Activated CD4-positive, alpha-beta T cell treated with anti-CD3 and anti-CD28 coated beads for 36 hours (primary cell): ENCODE measurements around the gene SKOR2. TPM values are rescaled to one million over a fixed set of nuclear protein-coding genes. Genes with fewer than 3 reads are reported as not detected.
"Not testable (repeated sequence)": the region's sequence is repeated elsewhere in the genome, so short reads cannot be mapped to it uniquely, and the experiment has no call there.

Experiments
- ATAC-seq: fragments of 200-7000 bp; cut with Tn5 transposase; one replicate; pipeline ENCODE4 v1.10.0; 2021; ENCODE audit warnings: mild to moderate bottlenecking, moderate library complexity
- CTCF ChIA-PET: fragments of 350-600 bp; sonication (Branson Sonifier 250); formaldehyde crosslinking; loops from one replicate; lab custom pipeline; 2021; ENCODE audit warnings: antibody characterized with exemption; lab: Charles Lee
- POLR2A ChIA-PET: fragments of 350-600 bp; sonication (Branson Sonifier 250); formaldehyde crosslinking; loops from one replicate; lab custom pipeline; 2021; ENCODE audit warnings: antibody characterized with exemption, inconsistent platforms; lab: Charles Lee
- DNase-seq: peaks from one replicate; pipeline ENCODE4 v3.0.0-alpha.2; 2020
- H3K27ac Mint-ChIP-seq: one replicate; pipeline ENCODE4 v1.8.0; 2021; ENCODE audit warnings: mixed read lengths
- H3K27me3 Mint-ChIP-seq: one replicate; pipeline ENCODE4 v1.8.0; 2021; ENCODE audit warnings: mixed read lengths
- H3K36me3 Mint-ChIP-seq: one replicate; pipeline ENCODE4 v1.8.0; 2021; ENCODE audit warnings: low read depth, mixed read lengths
- H3K4me1 Mint-ChIP-seq: one replicate; pipeline ENCODE4 v1.8.0; 2021; ENCODE audit warnings: mixed read lengths
- H3K4me3 Mint-ChIP-seq: one replicate; pipeline ENCODE4 v1.8.0; 2021; ENCODE audit warnings: mild to moderate bottlenecking, moderate library complexity, mixed read lengths
- H3K9me3 Mint-ChIP-seq: one replicate; pipeline ENCODE4 v1.8.0; 2021; ENCODE audit warnings: low read depth, mixed read lengths
- intact Hi-C, 2 experiments: fragments of 100-400 bp; cut with DNase I in 1 of 2; cut with micrococcal nuclease in 1 of 2; formaldehyde crosslinking; loops; one replicate each; pipeline versions ENCODE4 v1.14.2 to v1.15.1; 2022 to 2024; cut with DNase I, micrococcal nuclease
- total RNA-seq, 2 experiments: library from RNA; stranded (reverse); gene quantifications; one replicate each; pipeline ENCODE4 v1.2.3, GENCODE V29; 2021

SKOR2 gene
- total RNA-seq, 2 experiments from 2014 or later, result 0.14 to 0.21 TPM

DNA sequence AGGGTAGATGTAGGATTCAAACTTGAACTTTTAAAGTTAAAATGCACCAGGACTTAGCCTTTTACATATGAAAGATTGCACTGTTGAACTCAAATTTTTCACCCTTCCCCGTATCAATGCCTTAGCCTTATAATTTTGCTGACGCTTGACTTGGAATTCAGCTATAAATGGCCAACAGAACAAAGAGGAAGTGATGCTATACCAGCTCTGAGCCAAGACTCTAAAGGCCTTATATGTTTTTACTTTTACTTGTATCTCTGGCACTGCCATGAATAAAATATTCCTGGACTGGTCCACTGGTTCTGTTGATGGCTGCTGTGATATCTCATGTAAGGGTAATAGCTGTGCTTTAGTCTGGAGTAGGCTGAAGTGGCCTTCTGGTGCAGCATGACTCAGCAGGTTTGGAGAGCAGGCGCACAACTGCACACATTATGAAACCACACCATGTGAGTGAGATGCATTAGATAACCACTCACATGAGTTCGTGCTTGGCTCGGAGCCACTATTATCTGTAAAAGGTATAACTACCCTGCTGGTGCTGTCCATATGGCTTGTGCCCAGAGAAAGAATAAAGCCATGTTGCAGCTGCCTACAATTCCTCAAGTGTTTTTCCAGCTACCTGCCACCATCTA lies 66.9 kb downstream of the SKOR2 start:
- ChIA-PET CTCF (interaction anchor here (1.9 kb wide), 1 partner anchor 20 kb away, joined by 5 read pairs; no protein-coding TSS in a partner anchor), POLR2A (no interaction called here)
- peaks cover 11% of the 10 kb centered on the region for H3K9me3 Mint-ChIP-seq
- peak; percentile 33 for DNase-seq
- H3K4me3 Mint-ChIP-seq, result no peak overlapping the region
- no peak overlapping the region for H3K27ac Mint-ChIP-seq
- no peak for ATAC-seq
- H3K36me3 Mint-ChIP-seq, result peaks cover 2% of the 10 kb centered on the region
- no peaks in the 10 kb centered on the region for H3K4me1 Mint-ChIP-seq
- intact Hi-C loops, result no loop called here
- H3K27me3 Mint-ChIP-seq, result peaks cover 12% of the 10 kb centered on the region

DNA sequence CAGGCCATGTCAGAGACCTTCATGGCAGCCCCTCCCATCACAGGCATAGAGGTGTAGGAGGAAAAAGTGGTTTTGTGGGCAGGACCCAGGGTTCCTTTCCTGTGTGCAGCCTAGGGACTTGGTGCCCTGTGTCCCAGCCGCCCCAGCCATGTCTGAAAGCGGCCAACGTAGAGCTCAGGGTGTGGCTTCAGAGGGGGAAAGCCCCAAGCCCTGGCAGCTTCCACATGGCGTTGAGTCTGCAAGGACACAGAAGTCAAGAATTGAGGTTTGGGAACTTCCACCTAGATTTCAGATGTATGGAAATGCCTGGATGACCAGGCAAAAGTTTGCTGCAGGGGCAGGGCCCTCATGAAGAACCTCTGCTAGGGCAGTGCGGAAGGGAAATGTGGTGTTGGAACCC lies 69.3 kb downstream of the SKOR2 start:
- Mint-ChIP-seq H3K27me3 (peaks cover 10% of the 10 kb centered on the region), H3K9me3 (peaks cover 11% of the 10 kb centered on the region)
- intact Hi-C loops, CTCF ChIA-PET, H3K4me1 Mint-ChIP-seq, POLR2A ChIA-PET, H3K4me3 Mint-ChIP-seq, H3K36me3 Mint-ChIP-seq, DNase-seq, H3K27ac Mint-ChIP-seq, ATAC-seq: not testable (repeated sequence)

DNA sequence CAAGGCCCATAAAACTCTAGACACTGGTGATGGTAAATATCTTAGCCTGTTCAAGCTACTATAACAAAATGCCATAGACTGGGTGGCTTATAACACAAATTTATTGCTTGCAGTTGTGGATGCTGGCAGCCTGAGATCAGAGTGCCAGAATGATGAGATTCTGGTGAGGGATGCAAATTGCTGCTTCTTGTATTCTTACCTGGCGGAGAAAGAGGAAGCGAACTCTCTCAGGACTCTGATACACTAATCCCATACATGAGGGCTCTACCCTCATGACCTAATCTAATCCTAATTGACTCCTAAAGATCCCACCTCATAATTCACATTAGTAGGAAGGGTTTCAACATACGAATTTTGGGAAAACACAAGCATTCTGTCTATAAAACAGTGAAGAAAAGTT lies 70.7 kb downstream of the SKOR2 start:
- peaks cover 8% of the 10 kb centered on the region for H3K9me3 Mint-ChIP-seq
- H3K4me1 Mint-ChIP-seq, result peaks cover 2% of the 10 kb centered on the region
- DNase-seq (no peak), ATAC-seq (no peak)
- H3K27me3 Mint-ChIP-seq, result peaks cover 5% of the 10 kb centered on the region
- no peak overlapping the region for H3K4me3 Mint-ChIP-seq
- intact Hi-C loops, result no loop called here
- POLR2A ChIA-PET, result no interaction called here
- peaks cover 2% of the 10 kb centered on the region for H3K36me3 Mint-ChIP-seq
- CTCF ChIA-PET, result no interaction called here
- H3K27ac Mint-ChIP-seq, result no peak overlapping the region

DNA sequence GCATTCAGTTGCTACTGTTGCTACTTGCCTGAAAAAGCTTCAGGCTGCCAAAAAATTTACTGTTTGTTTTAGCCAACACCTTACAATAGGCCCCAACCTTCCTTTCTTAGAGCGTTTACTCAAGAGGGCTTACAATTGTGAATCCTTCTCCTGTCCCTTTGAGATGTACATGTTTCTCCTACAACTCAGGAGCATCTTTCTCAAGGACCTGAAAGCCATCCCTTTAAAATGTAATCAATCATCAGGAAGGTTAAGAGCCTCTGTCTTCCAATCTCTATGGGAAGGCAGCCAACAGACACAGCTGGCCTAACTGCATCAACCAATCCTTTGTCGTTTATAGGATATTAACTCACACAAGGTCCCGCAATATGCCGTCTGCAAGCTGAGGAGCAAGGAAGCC lies 71.9 kb downstream of the SKOR2 start:
- Mint-ChIP-seq H3K9me3 (peaks cover under 1% of the 10 kb centered on the region), H3K27ac (no peak overlapping the region), H3K36me3 (no peaks in the 10 kb centered on the region), H3K4me3 (no peak overlapping the region), H3K27me3 (peaks cover 4% of the 10 kb centered on the region), H3K4me1 (peaks cover 2% of the 10 kb centered on the region)
- ChIA-PET POLR2A (no interaction called here), CTCF (no interaction called here)
- ATAC-seq (no peak), DNase-seq (no peak)
- intact Hi-C loops, result no loop called here

DNA sequence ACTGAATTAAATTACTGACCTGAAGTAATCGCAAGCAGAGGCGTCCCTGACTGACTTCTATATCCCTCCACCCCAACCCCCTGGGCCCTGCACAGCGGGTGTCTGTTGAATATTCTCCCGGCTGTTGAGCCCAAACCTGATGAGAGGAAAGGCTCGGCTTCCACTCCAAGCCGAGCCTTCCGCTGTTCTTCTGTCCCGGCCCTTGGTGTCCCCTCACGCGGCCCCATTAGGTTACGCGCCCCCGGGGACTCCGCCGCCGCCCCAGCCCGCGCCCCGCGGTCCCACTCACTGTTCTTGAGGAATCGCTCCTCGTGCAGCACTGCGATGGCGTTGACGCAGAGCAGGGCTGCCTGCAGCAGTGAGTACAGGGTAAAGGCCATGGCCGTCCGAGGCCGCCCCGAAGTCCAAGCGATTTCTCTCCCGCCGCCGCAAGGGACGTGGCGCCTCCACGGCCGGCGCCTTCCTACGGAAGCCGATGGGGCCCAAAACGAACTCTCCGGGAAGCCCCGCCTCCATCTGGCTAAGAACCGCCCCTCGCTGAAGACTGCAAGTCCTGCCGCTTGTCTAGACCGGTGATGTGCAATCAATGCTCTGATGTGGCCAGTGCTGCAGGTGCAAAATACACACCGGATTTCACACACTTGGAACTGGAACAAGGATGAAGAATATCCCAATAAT lies 75.4 kb downstream of the SKOR2 start, which contains the start of gene IER3IP1:
Gene IER3IP1, minus strand, starts transcription at position 467 of the 678 bp plus-strand sequence. Its CDS starts 87 bp downstream, at position 380.
- peak; percentile 92 for ATAC-seq
- no peak within 1 kb of the TSS for H3K4me3 Mint-ChIP-seq
- H3K4me1 Mint-ChIP-seq, result peaks cover 2% of the 10 kb centered on the region
- POLR2A ChIA-PET, result no interaction called here
- H3K9me3 Mint-ChIP-seq, result no peaks in the 10 kb centered on the region
- CTCF ChIA-PET, result no interaction called here
- peaks cover 5% of the 10 kb centered on the region for H3K36me3 Mint-ChIP-seq
- no peaks in the 10 kb centered on the region for H3K27me3 Mint-ChIP-seq
- peak; percentile 93 for DNase-seq
- intact Hi-C loops, result loop anchor here (1.0 to 2.0 kb wide), 6 partner anchors 25 to 755 kb away; partner anchors contain the start of genes HDHD2 (in 2 of the 2), KATNAL2 (in 1 of the 2), PIAS2 (in 1 of the 2) and SMAD2 (in 1 of the 2)
- peak within 1 kb of the TSS; percentile 40 for H3K27ac Mint-ChIP-seq

DNA sequence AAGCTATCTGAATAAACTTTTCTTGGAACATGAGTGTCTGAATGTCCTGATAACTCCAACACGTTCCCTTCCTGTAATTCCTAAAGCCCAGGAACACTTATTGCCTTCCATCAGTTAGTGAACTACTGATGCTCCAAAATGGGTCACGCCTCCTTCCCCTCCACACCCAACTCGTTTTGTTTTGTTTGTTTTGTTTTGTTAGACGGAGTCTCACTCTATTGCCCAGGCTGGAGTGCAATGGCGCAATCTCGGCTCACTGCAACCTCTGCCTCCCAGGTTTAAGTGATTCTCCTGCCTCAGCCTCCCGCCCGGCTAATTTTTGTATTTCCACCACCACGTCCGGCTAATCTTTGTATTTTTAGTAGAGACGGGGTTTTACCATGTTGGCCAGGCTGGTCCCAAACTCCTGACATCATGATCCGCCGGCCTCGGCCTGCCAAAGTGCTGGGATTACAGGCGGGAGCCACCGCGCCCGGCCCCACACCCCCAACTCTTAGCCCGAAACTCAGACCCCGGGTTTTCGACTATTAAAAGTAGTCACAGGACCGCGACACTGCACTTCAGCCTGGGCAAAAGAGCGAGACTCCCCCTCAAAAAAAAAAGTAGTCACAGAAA lies 76.1 kb downstream of the SKOR2 start:
- CTCF ChIA-PET, result interaction anchor here (1.5 kb wide), 1 partner anchor 13 kb away, joined by 4 read pairs; no protein-coding TSS in a partner anchor
- DNase-seq, result no peak
- Mint-ChIP-seq H3K4me1 (peaks cover 2% of the 10 kb centered on the region), H3K27me3 (no peaks in the 10 kb centered on the region), H3K9me3 (no peaks in the 10 kb centered on the region), H3K27ac (no peak overlapping the region), H3K4me3 (no peak overlapping the region), H3K36me3 (peaks cover 5% of the 10 kb centered on the region)
- POLR2A ChIA-PET, result no interaction called here
- intact Hi-C loops, result loop anchor here (1.0 to 2.0 kb wide), 3 partner anchors 25 to 59 kb away; partner anchors contain the start of gene HDHD2 (in 1 of the 2)
- peak; percentile 2 for ATAC-seq

DNA sequence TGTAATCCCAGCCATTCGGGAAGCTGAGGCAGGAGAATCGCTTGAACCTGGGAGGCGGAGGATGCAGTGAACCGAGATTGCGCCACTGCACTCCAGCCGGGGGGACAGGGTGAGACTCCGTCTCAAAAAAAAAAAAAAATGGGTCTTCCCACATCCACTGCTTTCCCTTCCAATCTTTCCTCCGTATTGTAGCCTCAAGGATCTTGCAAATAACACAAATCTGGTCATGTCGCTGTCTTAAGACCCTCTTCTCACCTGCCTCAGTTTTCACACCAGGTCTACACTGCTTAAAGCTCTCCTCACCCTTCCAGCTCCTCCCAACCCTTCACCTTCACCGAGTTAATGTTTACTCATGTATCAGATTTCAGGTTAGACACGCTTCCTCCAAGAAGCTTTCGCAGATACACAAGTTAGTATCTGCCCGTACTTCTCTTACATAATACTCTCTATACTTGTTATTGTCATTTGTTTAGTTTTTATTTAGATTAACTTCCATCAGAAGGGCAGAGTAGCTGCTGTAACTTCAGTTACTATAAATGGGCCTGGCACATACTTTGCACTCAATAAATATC lies 76.8 kb downstream of the SKOR2 start:
- Mint-ChIP-seq H3K27ac (no peak overlapping the region), H3K9me3 (no peaks in the 10 kb centered on the region), H3K4me3 (no peak overlapping the region), H3K36me3 (peaks cover 7% of the 10 kb centered on the region), H3K4me1 (peaks cover 2% of the 10 kb centered on the region), H3K27me3 (no peaks in the 10 kb centered on the region)
- ATAC-seq (no peak), DNase-seq (no peak)
- intact Hi-C loops, result loop anchor here (1.0 to 2.0 kb wide), 3 partner anchors 24 to 58 kb away; partner anchors contain the start of gene HDHD2 (in 1 of the 2)
- POLR2A ChIA-PET, result no interaction called here
- CTCF ChIA-PET, result interaction anchor here (0.6 to 1.5 kb wide), 2 partner anchors 12 to 483 kb away, joined by 3 to 4 read pairs; no protein-coding TSS in a partner anchor

DNA sequence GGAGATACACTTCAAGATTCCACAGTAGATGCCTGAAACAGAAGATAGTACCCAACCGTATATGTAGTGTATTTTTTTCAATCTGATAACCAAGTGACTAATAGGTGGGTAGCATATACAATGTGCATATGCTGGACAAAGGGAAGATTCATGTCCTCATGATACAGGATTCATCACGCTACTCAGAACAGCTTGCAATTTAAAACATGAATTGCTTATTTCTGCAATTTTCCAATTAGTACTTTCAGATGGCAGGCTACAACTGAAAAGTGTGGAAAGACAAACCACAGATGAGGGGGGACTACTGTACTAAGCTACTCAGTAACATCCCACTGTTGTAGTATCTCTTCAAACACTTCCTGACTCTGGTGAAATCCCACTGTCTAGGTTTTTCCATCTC lies 79.0 kb downstream of the SKOR2 start:
- Mint-ChIP-seq H3K9me3 (no peaks in the 10 kb centered on the region), H3K27me3 (no peaks in the 10 kb centered on the region), H3K4me3 (no peak overlapping the region), H3K4me1 (peaks cover 10% of the 10 kb centered on the region), H3K27ac (no peak overlapping the region), H3K36me3 (peaks cover 7% of the 10 kb centered on the region)
- CTCF ChIA-PET, result interaction anchor here (1.1 kb wide), 1 partner anchor 22 kb away, joined by 4 read pairs; the partner anchor contains the start of gene HDHD2
- DNase-seq (no peak), ATAC-seq (no peak)
- intact Hi-C loops, result no loop called here
- POLR2A ChIA-PET, result no interaction called here

DNA sequence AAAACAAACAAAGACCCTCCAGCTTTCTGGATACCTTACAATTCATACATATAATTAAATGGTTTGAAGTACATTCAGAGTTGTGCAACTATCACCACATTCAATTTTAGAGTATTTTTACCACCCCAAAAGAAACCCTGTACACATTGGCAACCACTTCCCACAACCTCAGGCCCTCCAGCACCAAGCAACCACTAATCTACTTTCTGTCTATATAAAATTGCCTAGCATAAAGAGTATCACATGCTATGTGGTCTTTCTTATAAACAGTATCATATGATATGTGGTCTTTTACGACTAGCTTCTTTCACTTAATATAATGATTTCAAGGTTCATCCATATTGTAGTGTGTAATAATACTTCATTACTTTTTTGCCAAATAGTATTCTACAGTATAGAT lies 82.5 kb downstream of the SKOR2 start:
- H3K4me3 Mint-ChIP-seq, result no peak overlapping the region
- H3K4me1 Mint-ChIP-seq, result peaks cover 26% of the 10 kb centered on the region
- H3K27ac Mint-ChIP-seq, result no peak overlapping the region
- peak; percentile 6 for ATAC-seq
- DNase-seq, result no peak
- intact Hi-C loops, result no loop called here
- H3K36me3 Mint-ChIP-seq, result peaks cover 13% of the 10 kb centered on the region
- no peaks in the 10 kb centered on the region for H3K9me3 Mint-ChIP-seq
- ChIA-PET CTCF (no interaction called here), POLR2A (interaction anchor here (0.7 to 1.2 kb wide), 3 partner anchors 41 to 1080 kb away, joined by 3 to 6 read pairs (median 3); no protein-coding TSS in a partner anchor)
- H3K27me3 Mint-ChIP-seq, result no peaks in the 10 kb centered on the region

DNA sequence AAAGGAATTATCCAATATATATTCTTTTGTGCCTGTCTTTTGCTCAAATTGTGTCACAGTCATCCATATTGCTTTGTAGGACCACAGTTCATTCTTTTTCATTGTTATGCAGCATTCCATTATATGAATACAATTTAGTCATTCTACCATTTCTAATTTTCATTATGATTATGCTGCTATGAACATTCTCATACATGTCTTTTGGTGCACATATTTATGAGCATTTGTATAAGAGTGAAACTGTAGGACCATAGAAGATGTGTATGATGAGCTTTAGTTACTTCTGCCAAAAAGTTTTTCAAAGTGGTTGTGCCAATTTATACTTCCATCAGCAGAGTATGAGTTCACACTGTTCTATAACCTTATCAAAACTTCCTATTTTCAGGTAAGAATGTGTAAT lies 83.0 kb downstream of the SKOR2 start:
- Mint-ChIP-seq H3K4me3 (no peak overlapping the region), H3K9me3 (no peaks in the 10 kb centered on the region), H3K27ac (no peak overlapping the region), H3K4me1 (peaks cover 30% of the 10 kb centered on the region), H3K27me3 (no peaks in the 10 kb centered on the region), H3K36me3 (peaks cover 13% of the 10 kb centered on the region)
- ChIA-PET CTCF (interaction anchor here (0.6 to 1.1 kb wide), 2 partner anchors 9 to 1258 kb away, joined by 3 read pairs; no protein-coding TSS in a partner anchor), POLR2A (interaction anchor here (0.7 to 1.2 kb wide), 4 partner anchors 42 to 1080 kb away, joined by 3 to 6 read pairs (median 3); no protein-coding TSS in a partner anchor)
- DNase-seq, result no peak
- ATAC-seq, result peak; percentile 55
- intact Hi-C loops, result no loop called here

DNA sequence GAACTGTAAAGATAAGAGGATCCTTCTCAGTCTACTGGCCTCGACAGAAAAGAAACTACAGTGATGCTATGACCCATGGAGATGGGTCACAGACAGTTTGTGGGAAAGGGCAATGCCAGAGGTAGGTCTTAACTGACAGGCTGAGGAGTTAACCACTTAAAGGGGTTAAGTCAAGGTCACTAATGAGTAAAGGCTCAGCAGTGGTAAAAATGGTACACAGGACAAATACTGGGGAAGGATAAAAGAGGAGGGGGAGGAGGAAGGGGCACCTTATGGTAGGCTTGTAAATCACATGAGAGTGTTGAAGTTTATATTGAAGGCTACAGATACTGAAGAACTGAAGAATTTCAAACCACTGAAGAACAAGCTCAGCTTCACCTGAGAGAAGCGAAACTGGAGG lies 85.2 kb downstream of the SKOR2 start:
- peaks cover 12% of the 10 kb centered on the region for H3K36me3 Mint-ChIP-seq

More for the DNA sequence above, 85.2 kb downstream of the SKOR2 start:
- no peak overlapping the region for H3K4me3 Mint-ChIP-seq
- H3K27me3 Mint-ChIP-seq, result no peaks in the 10 kb centered on the region
- ATAC-seq (no peak), DNase-seq (no peak)
- POLR2A ChIA-PET, result no interaction called here
- CTCF ChIA-PET, result no interaction called here
- no peak overlapping the region for H3K27ac Mint-ChIP-seq
- H3K9me3 Mint-ChIP-seq, result no peaks in the 10 kb centered on the region
- peaks cover 42% of the 10 kb centered on the region for H3K4me1 Mint-ChIP-seq
- intact Hi-C loops, result no loop called here
